ENCODE results near the gene MAST3.

Gene MAST3

GRCh38 chr19:18093439-18094161, 4.0 kb upstream of the MAST3 start:
- H3K4me3 ChIP-seq (ENCODE audit: low read depth, low read length) = no peak overlapping the region
- H3K36me3 ChIP-seq (ENCODE audit: control insufficient read depth in 2 of 2, insufficient read depth in 1 of 2, low read length in 2 of 2) = no peaks in the 10 kb centered on the region
- ChIA-PET POLR2A (no interaction called here), CTCF (interaction anchor here (0.6 to 0.9 kb wide), 3 partner anchors 19 to 402 kb away, joined by 3 to 4 read pairs (median 3); no protein-coding TSS in a partner anchor)
- no peak overlapping the region for H3K27ac ChIP-seq (ENCODE audit: extremely low read depth, low read depth, low read length)
- no peak for TF ChIP-seq HIC1 (tag by site-specific recombination; IDR thresholded peaks at IDR 0.05)
- no peak for TF ChIP-seq KLF7 (tag by site-specific recombination; IDR thresholded peaks at IDR 0.05; ENCODE audit: borderline replicate concordance)
- peak; percentile 61 for TF ChIP-seq ZNF664 (tag by site-specific recombination; IDR thresholded peaks at IDR 0.05)
- TF ChIP-seq ZFP3 (tag by site-specific recombination; IDR thresholded peaks at IDR 0.05; ENCODE audit: low read depth) = peak; percentile 94
- TF ChIP-seq ZBTB17 (tag by site-specific recombination; IDR thresholded peaks at IDR 0.05) = peak; percentile 87
- TF ChIP-seq ZNF76 (tag by site-specific recombination; IDR thresholded peaks at IDR 0.05; ENCODE audit: borderline replicate concordance, low read depth) = 0 out of 2 replicates have a peak, but pooled peaks have one; percentile 13
- peak; percentile 40 for TF ChIP-seq SETDB1 (IDR thresholded peaks at IDR 0.05; ENCODE audit: insufficient read length, low read length)
- TF ChIP-seq SP2 (tag by site-specific recombination; IDR thresholded peaks at IDR 0.05) = peak; percentile 65
- TF ChIP-seq ZBTB48 (tag by site-specific recombination; IDR thresholded peaks at IDR 0.05) = peak; percentile 61
- TF ChIP-seq HOXD13 (CRISPR knock-in tag; IDR thresholded peaks at IDR 0.05; ENCODE audit: borderline replicate concordance) = no peak
- 0 out of 2 replicates have a peak, but pooled peaks have one; percentile 9 for TF ChIP-seq ZNF580 (tag by site-specific recombination; IDR thresholded peaks at IDR 0.05)
- H3K4me1 ChIP-seq (ENCODE audit: control insufficient read depth, insufficient read depth, low read length) = no peaks in the 10 kb centered on the region
- H3K9me3 ChIP-seq (ENCODE audit: control insufficient read depth, insufficient read depth, low read depth, low read length) = no peaks in the 10 kb centered on the region

GRCh38 chr19:18096258-18096657, 1.3 kb upstream of the MAST3 start:
- no peaks in the 10 kb centered on the region for H3K4me1 ChIP-seq (ENCODE audit: control insufficient read depth, insufficient read depth, low read length)
- no peak for TF ChIP-seq ZNF202 (tag by site-specific recombination; IDR thresholded peaks at IDR 0.05; ENCODE audit: borderline replicate concordance)
- POLR2A ChIA-PET = no interaction called here
- H3K4me3 ChIP-seq (ENCODE audit: low read depth, low read length) = no peak overlapping the region
- no peaks in the 10 kb centered on the region for H3K36me3 ChIP-seq (ENCODE audit: control insufficient read depth in 2 of 2, insufficient read depth in 1 of 2, low read length in 2 of 2)
- CTCF ChIA-PET = no interaction called here
- no peak overlapping the region for H3K27ac ChIP-seq (ENCODE audit: extremely low read depth, low read depth, low read length)
- H3K9me3 ChIP-seq (ENCODE audit: control insufficient read depth, insufficient read depth, low read depth, low read length) = no peaks in the 10 kb centered on the region

GRCh38 chr19:18097993-18098890, 664 bp downstream of the MAST3 start:
- peak overlapping the region; percentile 41 for H3K4me3 ChIP-seq (ENCODE audit: low read depth, low read length)
- H3K36me3 ChIP-seq (ENCODE audit: control insufficient read depth in 2 of 2, insufficient read depth in 1 of 2, low read length in 2 of 2) = no peaks in the 10 kb centered on the region
- ChIA-PET CTCF (interaction anchor here (0.7 to 1.1 kb wide), 3 partner anchors 15 to 39 kb away, joined by 3 to 4 read pairs (median 3); no protein-coding TSS in a partner anchor), POLR2A (interaction anchor here (0.6 to 1.5 kb wide), 5 partner anchors 12 to 164 kb away, joined by 3 to 5 read pairs (median 4); partner anchors contain the start of gene MPV17L2)
- H3K4me1 ChIP-seq (ENCODE audit: control insufficient read depth, insufficient read depth, low read length) = no peaks in the 10 kb centered on the region
- no peak overlapping the region for H3K27ac ChIP-seq (ENCODE audit: extremely low read depth, low read depth, low read length)
- no peaks in the 10 kb centered on the region for H3K9me3 ChIP-seq (ENCODE audit: control insufficient read depth, insufficient read depth, low read depth, low read length)
- TF ChIP-seq ZNF335 (tag by site-specific recombination; conservative IDR thresholded peaks at IDR 0.05) (0 out of 2 replicates have a peak, but pooled peaks have one; percentile 58), PRDM6 (tag by site-specific recombination; IDR thresholded peaks at IDR 0.05) (no peak), ZNF311 (tag by site-specific recombination; IDR thresholded peaks at IDR 0.05; ENCODE audit: borderline replicate concordance) (no peak), ZFHX2 (tag by site-specific recombination; conservative IDR thresholded peaks at IDR 0.05) (no peak), ZNF560 (tag by site-specific recombination; IDR thresholded peaks at IDR 0.05; ENCODE audit: borderline replicate concordance) (no peak), ZNF473 (tag by site-specific recombination; IDR thresholded peaks at IDR 0.05) (no peak)

Data from HEK293 (cell line).